ENCODE measurements around the gene P3H3.

Gene P3H3

GRCh38 chr12:6842075-6842474 lies 13.9 kb downstream of the P3H3 start:
- DNase-seq (ENCODE audit: low spot score) = no peak

- peak; percentile 59 for DNase-seq (ENCODE audit: low spot score)
Measured at GRCh38 chr12:6843118-6843902, 15.1 kb downstream of the P3H3 start.

- no peak for DNase-seq (ENCODE audit: low spot score)
Measured at GRCh38 chr12:6845395-6845794, 17.2 kb downstream of the P3H3 start.

- no peak for DNase-seq (ENCODE audit: low spot score)
Measured at GRCh38 chr12:6846316-6846869, 18.2 kb downstream of the P3H3 start.

- DNase-seq (ENCODE audit: low spot score) = no peak
Measured at GRCh38 chr12:6847676-6848075, 19.5 kb downstream of the P3H3 start.

GRCh38 chr12:6849427-6849826 lies 21.2 kb downstream of the P3H3 start:
- DNase-seq (ENCODE audit: low spot score) = no peak

GRCh38 chr12:6849976-6850560 lies 21.9 kb downstream of the P3H3 start:
- no peak for DNase-seq (ENCODE audit: low spot score)

GRCh38 chr12:6850796-6851152 lies 22.6 kb downstream of the P3H3 start:
- no peak for DNase-seq (ENCODE audit: low spot score)

- DNase-seq (ENCODE audit: low spot score) = peak; percentile 99
Measured at GRCh38 chr12:6851153-6851920, 23.1 kb downstream of the P3H3 start, which contains the start of gene CDCA3. Gene CDCA3, minus strand, starts transcription at chr12:6851286. Its CDS starts 334 bp downstream, at chr12:6850952.

- DNase-seq (ENCODE audit: low spot score) = peak; percentile 100
Measured at GRCh38 chr12:6851921-6852650, 23.9 kb downstream of the P3H3 start, which contains the start of gene USP5. Gene USP5, plus strand, starts transcription at chr12:6852150. Its CDS starts 30 bp downstream, at chr12:6852180.

GRCh38 chr12:6852651-6853354 lies 24.6 kb downstream of the P3H3 start:
- no peak for DNase-seq (ENCODE audit: low spot score)

GRCh38 chr12:6853626-6854025 lies 25.4 kb downstream of the P3H3 start:
- no peak for DNase-seq (ENCODE audit: low spot score)

GRCh38 chr12:6854036-6854435 lies 25.8 kb downstream of the P3H3 start:
- DNase-seq (ENCODE audit: low spot score) = no peak

GRCh38 chr12:6855322-6855721 lies 27.1 kb downstream of the P3H3 start:
- no peak for DNase-seq (ENCODE audit: low spot score)

GRCh38 chr12:6858799-6859198 lies 30.6 kb downstream of the P3H3 start:
- no peak for DNase-seq (ENCODE audit: low spot score)

GRCh38 chr12:6860116-6860515 lies 31.9 kb downstream of the P3H3 start:
- no peak for DNase-seq (ENCODE audit: low spot score)

- DNase-seq (ENCODE audit: low spot score) = no peak
Measured at GRCh38 chr12:6860942-6861341, 32.7 kb downstream of the P3H3 start.

GRCh38 chr12:6861391-6861790 lies 33.2 kb downstream of the P3H3 start:
- DNase-seq (ENCODE audit: low spot score) = no peak

- DNase-seq (ENCODE audit: low spot score) = no peak
Measured at GRCh38 chr12:6863033-6863432, 34.8 kb downstream of the P3H3 start.

- no peak for DNase-seq (ENCODE audit: low spot score)
Measured at GRCh38 chr12:6863586-6864321, 35.5 kb downstream of the P3H3 start.

Measured in SK-N-DZ (cell line).